ENCODE results near the gene ZFTA. TPM values are rescaled to one million over a fixed set of nuclear protein-coding genes. Genes with fewer than 3 reads are reported as not detected.

Gene ZFTA
- total RNA-seq, 6 experiments from 2014 or later, result 4.8 to 10.7 (median 6.6) TPM

GRCh38 chr11:63737718-63738117 is 30.9 kb downstream of the ZFTA start:
- Histone ChIP-seq H3K27me3 (no peaks in the 10 kb centered on the region), H3K9me3 (no peaks in the 10 kb centered on the region), H3K4me1 (no peaks in the 10 kb centered on the region), H3K4me3 (no peak overlapping the region), H3K36me3 (no peaks in the 10 kb centered on the region), H3K27ac (no peak overlapping the region)
- TF ChIP-seq CTCF (IDR thresholded peaks at IDR 0.05), result no peak
- no peak for TF ChIP-seq POLR2A (IDR thresholded peaks at IDR 0.05)
- no peak for DNase-seq
- intact Hi-C loops (cut with DNase I), result no loop called here
- no peak for ATAC-seq
- WGBS (ENCODE audit: insufficient coverage, low coverage, low lambda C conversion rate, missing lambda C conversion rate), result 25% methylated on average over 1 of the region's 1 CpG

GRCh38 chr11:63736864-63737263 is 31.7 kb downstream of the ZFTA start:
- Histone ChIP-seq H3K27ac (no peak overlapping the region), H3K4me1 (no peaks in the 10 kb centered on the region), H3K4me3 (no peak overlapping the region), H3K9me3 (no peaks in the 10 kb centered on the region), H3K27me3 (no peaks in the 10 kb centered on the region), H3K36me3 (no peaks in the 10 kb centered on the region)
- WGBS (ENCODE audit: insufficient coverage, low coverage, low lambda C conversion rate, missing lambda C conversion rate), result 91% methylated on average over 4 of the region's 4 CpGs
- TF ChIP-seq POLR2A (IDR thresholded peaks at IDR 0.05) (no peak), CTCF (IDR thresholded peaks at IDR 0.05) (no peak)
- intact Hi-C loops (cut with DNase I), result no loop called here
- ATAC-seq (no peak), DNase-seq (no peak)

- no peaks in the 10 kb centered on the region for H3K36me3 ChIP-seq
- ATAC-seq, result no peak
- intact Hi-C loops (cut with DNase I), result no loop called here
- no peaks in the 10 kb centered on the region for H3K9me3 ChIP-seq
- WGBS (ENCODE audit: insufficient coverage, low coverage, low lambda C conversion rate, missing lambda C conversion rate), result 86% methylated on average over 3 of the region's 3 CpGs
- no peak overlapping the region for H3K27ac ChIP-seq
- DNase-seq, result no peak
- TF ChIP-seq POLR2A (IDR thresholded peaks at IDR 0.05) (no peak), CTCF (IDR thresholded peaks at IDR 0.05) (no peak)
- no peaks in the 10 kb centered on the region for H3K4me1 ChIP-seq
- H3K27me3 ChIP-seq, result no peaks in the 10 kb centered on the region
- H3K4me3 ChIP-seq, result no peak overlapping the region
These were observed 39.2 kb downstream of the ZFTA start for GRCh38 chr11:63729326-63729725.

- ATAC-seq (no peak), DNase-seq (no peak)
- no peak for TF ChIP-seq POLR2A (IDR thresholded peaks at IDR 0.05)
- no peak for TF ChIP-seq CTCF (IDR thresholded peaks at IDR 0.05)
- Histone ChIP-seq H3K27me3 (no peaks in the 10 kb centered on the region), H3K4me1 (no peaks in the 10 kb centered on the region), H3K36me3 (no peaks in the 10 kb centered on the region), H3K9me3 (no peaks in the 10 kb centered on the region), H3K4me3 (no peak overlapping the region), H3K27ac (no peak overlapping the region)
- WGBS (ENCODE audit: insufficient coverage, low coverage, low lambda C conversion rate, missing lambda C conversion rate), result 100% methylated on average over 2 of the region's 3 CpGs
- intact Hi-C loops (cut with DNase I), result no loop called here
These were observed 48.0 kb downstream of the ZFTA start for GRCh38 chr11:63720611-63721010.

GRCh38 chr11:63719987-63720386 is 48.6 kb downstream of the ZFTA start:
- no peak for TF ChIP-seq POLR2A (IDR thresholded peaks at IDR 0.05)
- TF ChIP-seq CTCF (IDR thresholded peaks at IDR 0.05), result no peak
- no CpG with 5 or more reads among the region's 2 CpGs for WGBS (ENCODE audit: insufficient coverage, low coverage, low lambda C conversion rate, missing lambda C conversion rate)
- Histone ChIP-seq H3K27ac (no peak overlapping the region), H3K36me3 (no peaks in the 10 kb centered on the region), H3K9me3 (no peaks in the 10 kb centered on the region), H3K27me3 (no peaks in the 10 kb centered on the region), H3K4me1 (no peaks in the 10 kb centered on the region), H3K4me3 (no peak overlapping the region)
- DNase-seq (no peak), ATAC-seq (no peak)
- intact Hi-C loops (cut with DNase I), result no loop called here

Measured in right lobe of liver (tissue), 6 donors.